Thymus (tissue), 11 donors: Measurements from ENCODE around the gene GTF2H3. TPM values are rescaled to one million over a fixed set of nuclear protein-coding genes. Genes with fewer than 3 reads are reported as not detected.
"Not testable (repeated sequence)": the region's sequence is repeated elsewhere in the genome, so short reads cannot be mapped to it uniquely, and the experiment has no call there.

ENCODE experiments used
- DNase-seq, 9 donors: peaks; one replicate each; pipeline ENCODE4 v3.0.0-alpha.2; 2013; ENCODE audit warnings: low spot score in 9 of 9, low read depth in 6 of 9, missing footprints in 1 of 9
- H3K27ac ChIP-seq, 2 donors: one replicate each; pipeline ENCODE4 v1.5.1; 2013; ENCODE audit warnings: control low read depth in 1 of 2, low read depth in 1 of 2, low read length in 1 of 2, mild to moderate bottlenecking in 1 of 2, moderate library complexity in 1 of 2
- H3K27me3 ChIP-seq, 2 donors: one replicate each; pipeline ENCODE4 v1.5.1; 2013; ENCODE audit warnings: low read length in 1 of 2; ENCODE audit not compliant: control insufficient read depth in 2 of 2, insufficient read depth in 1 of 2
- H3K36me3 ChIP-seq, 2 donors: one replicate each; pipeline ENCODE4 v1.5.1; 2013; ENCODE audit warnings: low read length in 1 of 2, mild to moderate bottlenecking in 1 of 2, moderate library complexity in 1 of 2; ENCODE audit not compliant: control insufficient read depth in 2 of 2, insufficient read depth in 2 of 2
- H3K4me1 ChIP-seq, 2 donors: one replicate each; pipeline ENCODE4 v1.5.1; 2013; ENCODE audit warnings: low read length in 2 of 2; ENCODE audit not compliant: control insufficient read depth in 2 of 2, insufficient read depth in 2 of 2
- H3K4me3 ChIP-seq, 2 donors: one replicate each; pipeline ENCODE4 v1.5.1; 2013; ENCODE audit warnings: low read length in 2 of 2, control low read depth in 1 of 2, mild to moderate bottlenecking in 1 of 2
- H3K9me3 ChIP-seq, 2 donors: one replicate each; pipeline ENCODE4 v1.5.1; 2013; ENCODE audit warnings: low read length in 1 of 2, mild to moderate bottlenecking in 1 of 2; ENCODE audit not compliant: control insufficient read depth in 2 of 2, insufficient read depth in 1 of 2
- WGBS: extraction: QIAGEN DNeasy Blood & Tissue Kit; methylation state at CpG from one replicate; pipeline ENCODE4 v1.1.7; 2013; 5-methylcytosine and 5-hydroxymethylcytosine counted together
- polyA plus RNA-seq: library from polyadenylated mRNA; stranded (reverse); fragments of 200-250 nt; gene quantifications from one replicate; pipeline ENCODE4 v1.2.3, GENCODE V29; 2013
- total RNA-seq: library from RNA; stranded (reverse); fragments of 120-200 nt; gene quantifications from one replicate; pipeline ENCODE4 v1.2.4, GENCODE V29; 2013
- donor health status: healthy.

GTF2H3 gene
- total and polyA plus RNA-seq, 2 donors = 11.2 to 25.8 TPM

DNA sequence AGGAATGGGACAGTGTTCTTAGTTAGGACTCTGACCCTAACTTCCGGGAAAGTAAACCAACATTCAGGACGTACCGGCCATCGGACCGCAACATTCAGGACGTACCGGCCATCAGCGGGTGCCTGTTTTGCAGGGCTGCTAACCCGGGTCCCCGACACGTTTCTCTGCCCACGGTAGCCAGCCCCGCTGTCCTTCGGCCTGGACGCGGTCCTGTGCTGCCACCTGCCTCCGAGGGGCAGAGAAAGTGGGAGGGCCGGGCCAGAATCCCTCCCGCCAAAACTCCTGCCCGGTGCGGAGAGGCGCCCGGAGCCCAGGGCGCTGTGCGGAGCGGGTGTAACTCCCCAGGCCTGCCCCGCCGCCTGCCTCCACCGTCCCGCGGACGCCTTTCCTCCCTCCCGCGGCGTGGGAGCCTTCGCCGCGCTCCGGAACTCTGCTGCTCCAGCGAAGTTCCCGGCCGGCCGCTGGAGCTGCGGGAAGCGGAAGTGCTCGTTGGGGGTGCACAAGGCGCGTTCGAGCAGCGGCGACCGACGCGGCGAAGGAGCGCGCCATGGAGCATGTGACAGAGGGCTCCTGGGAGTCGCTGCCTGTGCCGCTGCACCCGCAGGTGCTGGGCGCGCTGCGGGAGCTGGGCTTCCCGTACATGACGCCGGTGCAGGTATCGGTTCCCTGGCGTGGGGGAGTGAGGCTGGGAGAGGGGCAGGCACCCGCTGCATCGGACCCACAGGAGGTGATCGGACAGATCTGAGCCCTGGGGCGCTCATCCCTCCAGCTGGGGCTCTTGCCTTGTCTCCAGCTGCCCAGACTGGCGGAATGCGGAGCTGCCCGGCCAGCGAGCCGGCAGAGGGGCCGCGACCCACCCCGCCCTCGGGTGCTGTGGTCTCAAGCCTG lies 31.8 kb upstream of the GTF2H3 start, which contains the start of gene DDX55:
Gene DDX55, plus strand, starts transcription at position 498 of the 888 bp plus-strand sequence. Its CDS starts 50 bp downstream, at position 548.
- peak within 1 kb of the TSS; percentile 85 for H3K27ac ChIP-seq
- no peaks in the 10 kb centered on the region for H3K9me3 ChIP-seq
- H3K4me1 ChIP-seq = peaks cover 6 to 27% of the 10 kb centered on the region in 2 donors
- peak within 1 kb of the TSS; percentile 84 to 99 for H3K4me3 ChIP-seq
- H3K36me3 ChIP-seq = peaks cover 21 to 49% of the 10 kb centered on the region in 2 donors
- H3K27me3 ChIP-seq = no peaks in the 10 kb centered on the region
- WGBS = under 1% methylated on average over 81 of the region's 81 CpGs
- DNase-seq = peak; percentile 65 to 93 (median 80)

DNA sequence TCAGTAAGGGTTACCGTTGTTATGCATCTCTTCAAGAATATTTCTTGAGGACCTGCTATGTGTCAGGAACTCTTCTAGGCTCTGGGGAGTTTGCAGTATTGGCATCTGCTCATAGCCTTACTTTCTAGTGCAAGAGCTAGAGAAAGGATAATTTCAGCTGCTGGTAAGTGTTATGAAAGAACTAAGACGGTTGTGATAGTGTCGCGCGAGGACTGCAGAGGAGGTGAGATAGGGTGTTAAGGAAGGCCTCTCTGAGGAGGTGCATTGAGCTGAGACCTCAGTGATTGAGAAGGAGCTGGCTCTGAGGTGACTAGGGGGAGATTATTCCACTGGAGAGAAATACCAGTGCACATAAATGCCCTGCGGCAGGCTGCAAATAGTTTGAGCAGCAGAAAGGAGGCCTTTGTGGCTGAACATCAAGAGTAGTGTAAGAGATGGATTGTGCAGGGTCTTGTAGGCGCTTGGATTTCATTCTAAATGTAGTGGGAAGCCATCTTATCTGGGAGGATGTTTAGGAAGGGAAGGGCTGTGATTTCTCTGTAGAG lies 30.9 kb upstream of the GTF2H3 start:
- H3K4me3 ChIP-seq = peak overlapping the region; percentile 84 to 99
- no peaks in the 10 kb centered on the region for H3K27me3 ChIP-seq
- peaks cover 6 to 27% of the 10 kb centered on the region in 2 donors for H3K4me1 ChIP-seq
- peak overlapping the region; percentile 25 to 85 for H3K27ac ChIP-seq
- WGBS = 17% methylated on average over 7 of the region's 7 CpGs
- peaks cover 22 to 49% of the 10 kb centered on the region in 2 donors for H3K36me3 ChIP-seq
- H3K9me3 ChIP-seq = no peaks in the 10 kb centered on the region
- peak in 1 of 9 donors; percentile 34 for DNase-seq

DNA sequence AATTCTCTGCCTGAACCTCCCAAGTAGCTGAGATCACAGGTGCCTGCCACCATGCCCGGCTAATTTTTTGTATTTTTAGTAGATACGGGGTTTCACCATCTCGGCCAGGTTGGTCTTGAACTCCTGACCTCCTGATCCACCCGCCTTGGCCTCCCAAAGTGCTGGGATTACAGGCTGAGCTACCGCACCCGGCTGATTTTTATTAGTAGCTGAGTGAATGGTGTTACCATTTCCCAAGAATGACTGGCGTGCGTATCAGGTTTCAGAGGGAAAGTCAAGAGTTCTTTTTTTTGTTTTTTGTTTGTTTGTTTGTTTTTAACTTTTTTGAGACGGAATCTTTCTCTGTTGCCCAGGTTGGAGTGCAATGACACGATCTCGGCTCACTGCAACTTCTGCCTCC lies 30.1 kb upstream of the GTF2H3 start:
- Histone ChIP-seq H3K36me3 (peaks cover 30 to 49% of the 10 kb centered on the region in 2 donors), H3K4me1 (peaks cover 6 to 27% of the 10 kb centered on the region in 2 donors)
- not testable (repeated sequence) for H3K4me3 ChIP-seq, H3K9me3 ChIP-seq, H3K27me3 ChIP-seq, H3K27ac ChIP-seq, DNase-seq
- 93% methylated on average over 11 of the region's 11 CpGs for WGBS

DNA sequence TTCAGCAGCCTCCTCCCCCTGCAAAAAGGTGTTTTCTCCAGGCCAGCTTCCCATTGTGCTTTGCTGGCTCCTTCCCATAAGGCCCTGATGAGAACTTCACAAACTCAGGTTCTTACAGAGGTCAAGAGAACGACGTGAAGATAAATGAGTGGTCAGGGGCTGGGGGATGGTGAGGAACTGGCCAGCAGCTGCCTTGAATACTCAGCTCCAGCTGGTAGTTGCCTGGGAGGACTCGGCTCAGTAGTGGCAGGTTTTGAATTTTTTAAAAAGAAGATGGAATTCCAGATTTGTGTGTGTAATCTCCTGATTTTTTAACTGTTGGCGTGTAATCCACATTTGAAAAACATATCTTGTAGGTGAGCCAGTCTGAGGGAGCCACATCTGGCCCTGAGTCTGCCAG lies 25.9 kb upstream of the GTF2H3 start:
- peaks cover 4 to 12% of the 10 kb centered on the region in 2 donors for H3K4me1 ChIP-seq
- H3K27me3 ChIP-seq = no peaks in the 10 kb centered on the region
- over 99% methylated on average over 4 of the region's 4 CpGs for WGBS
- H3K9me3 ChIP-seq = no peaks in the 10 kb centered on the region
- no peak overlapping the region for H3K4me3 ChIP-seq
- peaks cover 63 to 81% of the 10 kb centered on the region in 2 donors for H3K36me3 ChIP-seq
- DNase-seq = no peak
- no peak overlapping the region for H3K27ac ChIP-seq

DNA sequence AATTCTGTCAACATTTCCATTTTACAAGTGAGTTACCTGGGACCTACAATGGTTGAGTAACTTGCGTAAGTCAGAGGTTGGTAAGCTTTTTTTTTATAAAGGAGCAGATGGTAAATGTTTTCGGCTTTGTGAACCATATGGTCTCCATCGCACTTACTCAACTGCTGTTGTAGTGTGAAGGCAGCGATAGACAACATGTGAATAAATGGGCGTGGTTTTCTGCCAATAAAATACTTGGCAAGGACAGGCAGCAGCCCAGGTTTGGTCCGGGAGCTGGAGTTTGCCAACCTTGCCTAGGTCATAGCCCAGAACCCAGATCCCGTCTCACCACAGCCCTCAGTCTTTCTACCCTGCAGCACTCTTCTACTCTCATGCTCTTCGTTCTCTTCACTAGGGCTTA lies 25.4 kb upstream of the GTF2H3 start:
- H3K27ac ChIP-seq = no peak overlapping the region
- WGBS = 99% methylated on average over 8 of the region's 8 CpGs
- H3K27me3 ChIP-seq = no peaks in the 10 kb centered on the region
- no peak for DNase-seq
- peaks cover 67 to 85% of the 10 kb centered on the region in 2 donors for H3K36me3 ChIP-seq
- no peaks in the 10 kb centered on the region for H3K9me3 ChIP-seq
- H3K4me3 ChIP-seq = no peak overlapping the region
- H3K4me1 ChIP-seq = peaks cover 0 to 7% of the 10 kb centered on the region in 2 donors

DNA sequence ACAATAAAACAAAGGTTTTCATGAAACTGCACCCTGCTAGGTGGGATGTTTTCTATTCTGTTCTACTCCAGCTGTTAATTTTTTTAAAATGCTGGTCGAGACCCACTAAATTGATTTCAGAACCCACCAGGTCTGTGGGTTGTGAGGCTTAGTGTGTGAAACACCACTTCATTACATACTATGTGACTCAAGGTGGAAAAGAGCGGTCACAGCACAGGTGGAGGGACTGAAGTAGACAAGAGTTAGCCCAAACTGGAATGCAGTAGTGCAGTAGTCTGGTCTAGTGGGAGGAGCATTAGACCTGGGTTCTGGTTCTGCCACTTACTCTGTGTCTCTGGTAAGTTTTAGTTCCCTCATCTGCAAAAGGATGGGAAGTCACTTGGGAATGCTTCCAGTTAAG lies 19.5 kb upstream of the GTF2H3 start:
- Histone ChIP-seq H3K27me3 (no peaks in the 10 kb centered on the region), H3K4me3 (no peak overlapping the region), H3K9me3 (no peaks in the 10 kb centered on the region), H3K27ac (no peak overlapping the region), H3K4me1 (peaks cover 0 to 2% of the 10 kb centered on the region in 2 donors), H3K36me3 (peaks cover 62 to 90% of the 10 kb centered on the region in 2 donors)
- 98% methylated on average over 2 of the region's 2 CpGs for WGBS
- DNase-seq = no peak

DNA sequence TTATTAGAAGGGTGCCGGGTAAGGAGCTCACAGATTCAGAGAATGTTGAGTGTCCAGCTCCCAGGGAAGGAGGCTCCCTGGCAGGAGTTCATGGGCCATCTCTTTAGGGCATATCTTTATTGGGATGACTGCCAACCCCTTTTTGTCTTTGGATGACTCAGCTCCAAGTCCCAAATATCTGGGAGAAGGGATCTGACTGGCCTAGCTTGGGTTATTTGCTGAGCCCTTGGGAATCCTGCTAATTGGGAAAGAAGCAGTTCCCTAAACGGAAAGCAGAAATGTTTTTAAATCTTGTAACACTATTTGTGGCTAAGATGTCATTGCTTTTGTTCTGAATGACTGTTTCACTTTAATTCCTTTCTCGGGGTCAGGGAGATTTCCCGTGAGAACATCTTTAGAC lies 19.1 kb upstream of the GTF2H3 start:
- no peak for DNase-seq
- Histone ChIP-seq H3K9me3 (no peaks in the 10 kb centered on the region), H3K36me3 (peaks cover 61 to 90% of the 10 kb centered on the region in 2 donors), H3K4me1 (peaks cover 0 to 2% of the 10 kb centered on the region in 2 donors), H3K27ac (no peak overlapping the region), H3K4me3 (no peak overlapping the region), H3K27me3 (no peaks in the 10 kb centered on the region)
- 96% methylated on average over 4 of the region's 4 CpGs for WGBS

DNA sequence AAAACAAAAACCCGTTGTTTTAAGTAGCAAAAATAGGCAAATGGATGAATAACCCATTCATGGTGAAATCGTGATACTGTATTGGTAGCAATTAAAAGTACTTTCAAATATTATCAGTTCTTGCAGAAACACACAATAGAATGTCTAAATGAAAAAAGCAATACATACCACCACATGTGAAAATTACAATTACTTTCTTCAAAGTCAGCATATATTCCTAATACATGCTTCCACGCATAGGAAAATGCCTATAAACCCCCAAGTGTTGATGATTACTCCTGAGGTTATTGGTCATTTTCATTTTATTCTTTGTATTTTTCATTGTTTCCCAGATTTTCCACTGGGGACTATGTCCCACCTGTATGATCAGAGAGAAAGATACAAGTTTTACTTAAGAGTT lies 16.5 kb upstream of the GTF2H3 start:
- WGBS = 99% methylated on average over 3 of the region's 3 CpGs
- peaks cover 60 to 94% of the 10 kb centered on the region in 2 donors for H3K36me3 ChIP-seq
- H3K9me3 ChIP-seq = no peaks in the 10 kb centered on the region
- peaks cover 0 to 2% of the 10 kb centered on the region in 2 donors for H3K4me1 ChIP-seq
- H3K27me3 ChIP-seq = no peaks in the 10 kb centered on the region
- H3K4me3 ChIP-seq = no peak overlapping the region
- DNase-seq = no peak
- H3K27ac ChIP-seq = no peak overlapping the region

DNA sequence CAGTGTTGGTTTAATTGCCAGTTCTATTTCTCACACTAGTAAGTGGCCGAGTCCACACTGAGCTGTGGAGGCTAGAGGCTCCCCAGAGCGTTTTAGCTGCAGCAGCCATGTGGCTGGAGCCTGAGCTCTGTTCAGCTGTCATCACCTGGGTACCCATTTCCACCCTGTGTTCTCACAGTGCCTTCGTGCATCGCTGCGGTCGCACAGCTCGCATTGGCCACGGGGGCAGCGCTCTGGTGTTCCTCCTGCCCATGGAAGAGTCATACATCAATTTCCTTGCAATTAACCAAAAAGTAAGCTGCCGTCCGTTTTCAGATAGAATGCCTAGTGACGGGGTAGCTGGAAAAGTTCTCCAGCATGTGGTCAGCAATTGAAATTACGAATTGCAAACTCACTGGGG lies 16.0 kb upstream of the GTF2H3 start:
- 93% methylated on average over 13 of the region's 13 CpGs for WGBS
- Histone ChIP-seq H3K4me3 (no peak overlapping the region), H3K4me1 (peaks cover 0 to 2% of the 10 kb centered on the region in 2 donors), H3K27me3 (no peaks in the 10 kb centered on the region), H3K9me3 (no peaks in the 10 kb centered on the region), H3K36me3 (peaks cover 62 to 94% of the 10 kb centered on the region in 2 donors), H3K27ac (no peak overlapping the region)
- DNase-seq = no peak
